HG03342 (cell line): Measurements from ENCODE around the gene PCMTD2.

Experiments used
- ATAC-seq: cut with Tn5 transposase; IDR thresholded peaks from one replicate; pipeline ENCODE4 v1.9.1; 2021; ENCODE audit warnings: mild to moderate bottlenecking, moderate library complexity; ENCODE audit not compliant: unreplicated experiment

PCMTD2 gene

GRCh38 chr20:64238115-64238825 lies 17.3 kb upstream of the PCMTD2 start:
- ATAC-seq, result no peak

GRCh38 chr20:64238851-64239387 lies 16.6 kb upstream of the PCMTD2 start:
- ATAC-seq, result no peak

- ATAC-seq, result no peak
These were observed 15.9 kb upstream of the PCMTD2 start for GRCh38 chr20:64239449-64240242.

- no peak for ATAC-seq
These were observed 15.1 kb upstream of the PCMTD2 start for GRCh38 chr20:64240243-64241015.

- ATAC-seq, result no peak
These were observed 14.5 kb upstream of the PCMTD2 start for GRCh38 chr20:64241061-64241460.

GRCh38 chr20:64242003-64242796 lies 13.3 kb upstream of the PCMTD2 start:
- ATAC-seq, result no peak

- ATAC-seq, result no peak
These were observed 12.6 kb upstream of the PCMTD2 start for GRCh38 chr20:64242797-64243475.

GRCh38 chr20:64244281-64244805 lies 11.2 kb upstream of the PCMTD2 start:
- ATAC-seq, result no peak

- no peak for ATAC-seq
These were observed 10.5 kb upstream of the PCMTD2 start for GRCh38 chr20:64244870-64245603.

GRCh38 chr20:64245746-64246595 lies 9.6 kb upstream of the PCMTD2 start:
- ATAC-seq, result no peak

GRCh38 chr20:64246616-64247306 lies 8.8 kb upstream of the PCMTD2 start:
- no peak for ATAC-seq

- no peak for ATAC-seq
These were observed 8.3 kb upstream of the PCMTD2 start for GRCh38 chr20:64247307-64247618.

GRCh38 chr20:64247970-64248841 lies 7.3 kb upstream of the PCMTD2 start:
- ATAC-seq, result no peak

GRCh38 chr20:64250027-64250426 lies 5.5 kb upstream of the PCMTD2 start:
- no peak for ATAC-seq

- ATAC-seq, result no peak
These were observed 2.6 kb upstream of the PCMTD2 start for GRCh38 chr20:64253000-64253383.

- no peak for ATAC-seq
These were observed 2.1 kb upstream of the PCMTD2 start for GRCh38 chr20:64253443-64253842.

GRCh38 chr20:64254156-64254555 lies 1.4 kb upstream of the PCMTD2 start:
- no peak for ATAC-seq
